IMR-90 (cell line): ENCODE results near the gene RPS2. TPM values are rescaled to one million over a fixed set of nuclear protein-coding genes. Genes with fewer than 3 reads are reported as not detected.

Source experiments
- ATAC-seq: fragments of 200-7000 bp; cut with Tn5 transposase; 2 replicates; pipeline ENCODE4 v1.9.1; 2020; ENCODE audit warnings: low read depth, mild to moderate bottlenecking, moderate library complexity
- BruUV-seq: library from RNA; stranded (reverse); fragments of 400-500 nt; replicated peaks from 2 replicates; lab custom pipeline; 2021; lab: Mats Ljungman, UMichigan
- CTCF ChIA-PET: fragments of 300-600 bp; formaldehyde crosslinking; extraction: SDS; loops from one replicate; lab custom pipeline; 2021; ENCODE audit warnings: antibody characterized with exemption; lab: Yijun Ruan, JAX
- POLR2A ChIA-PET: fragments of 300-600 bp; sonication (Branson Sonifier 250); formaldehyde crosslinking; loops from one replicate; lab custom pipeline; 2022; ENCODE audit warnings: antibody characterized with exemption; ENCODE audit not compliant: unreplicated experiment; lab: Charles Lee
- DNase-seq: peaks from one replicate; pipeline ENCODE4 v3.0.0; 2013
- H2AFZ ChIP-seq: replicated peaks from 2 replicates; pipeline ENCODE3; 2013; ENCODE audit warnings: low read length, mild to moderate bottlenecking; ENCODE audit not compliant: poor library complexity
- H2AK5ac ChIP-seq: 2 replicates; pipeline ENCODE4 v1.6.1; 2013; ENCODE audit warnings: low read depth, low read length, inconsistent platforms
- H2AK9ac ChIP-seq: replicated peaks from 2 replicates; pipeline ENCODE3; 2013; ENCODE audit warnings: mild to moderate bottlenecking, low read depth, low read length, moderate library complexity; ENCODE audit not compliant: poor library complexity
- H2BK120ac ChIP-seq: 2 replicates; pipeline ENCODE4 v1.6.1; 2013; ENCODE audit warnings: low read depth, low read length, inconsistent platforms
- H2BK15ac ChIP-seq: 3 replicates; pipeline ENCODE4 v1.6.1; 2013; ENCODE audit warnings: low read depth, low read length, inconsistent platforms
- H2BK20ac ChIP-seq: 2 replicates; pipeline ENCODE4 v1.6.1; 2013; ENCODE audit warnings: low read depth, mild to moderate bottlenecking, inconsistent platforms, low read length, moderate library complexity
- H2BK5ac ChIP-seq: 2 replicates; pipeline ENCODE4 v1.6.1; 2013; ENCODE audit warnings: mild to moderate bottlenecking, low read depth, low read length, inconsistent platforms; ENCODE audit not compliant: poor library complexity, severe bottlenecking
- H3K14ac ChIP-seq: replicated peaks from 2 replicates; pipeline ENCODE4 v1.6.1; 2013; ENCODE audit warnings: low read depth, low read length, inconsistent platforms
- H3K18ac ChIP-seq: 2 replicates; pipeline ENCODE4 v1.6.1; 2013; ENCODE audit warnings: low read depth, low read length, control low read depth
- H3K23ac ChIP-seq: 2 replicates; pipeline ENCODE4 v1.6.1; 2013; ENCODE audit warnings: low read depth, low read length, inconsistent platforms
- H3K27ac ChIP-seq: 2 replicates; pipeline ENCODE4 v1.5.1; 2013; ENCODE audit warnings: mild to moderate bottlenecking, control low read depth, low read length; ENCODE audit not compliant: insufficient read depth
- H3K27me3 ChIP-seq: 2 replicates; pipeline ENCODE4 v1.6.1; 2013; ENCODE audit warnings: low read length; ENCODE audit not compliant: control insufficient read depth, insufficient read depth
- H3K36me3 ChIP-seq: 2 replicates; pipeline ENCODE4 v1.6.1; 2013; ENCODE audit warnings: low read length, mixed read lengths; ENCODE audit not compliant: control insufficient read depth, insufficient read depth
- H3K4ac ChIP-seq: 2 replicates; pipeline ENCODE4 v1.6.1; 2013; ENCODE audit warnings: low read depth, low read length, inconsistent platforms
- H3K4me1 ChIP-seq: 2 replicates; pipeline ENCODE4 v1.6.1; 2013; ENCODE audit warnings: low read length, mixed read lengths; ENCODE audit not compliant: control insufficient read depth, insufficient read depth
- H3K4me2 ChIP-seq: 2 replicates; pipeline ENCODE4 v1.6.1; 2013; ENCODE audit warnings: low read depth, mild to moderate bottlenecking, control low read depth, low read length, moderate library complexity
- H3K4me3 ChIP-seq: 2 replicates; pipeline ENCODE4 v1.5.1; 2013; ENCODE audit warnings: low read depth, mild to moderate bottlenecking, control low read depth, low read length, moderate library complexity; ENCODE audit not compliant: insufficient read depth
- H3K56ac ChIP-seq: 2 replicates; pipeline ENCODE4 v1.6.1; 2013; ENCODE audit warnings: low read length, inconsistent platforms; ENCODE audit not compliant: insufficient read depth; ENCODE audit errors: extremely low read depth
- H3K79me1 ChIP-seq, 2 experiments: 2 replicates each; pipeline ENCODE4 v1.6.1; 2013; ENCODE audit warnings: low read length in 2 of 2, inconsistent platforms in 1 of 2, low read depth in 1 of 2
- H3K9ac ChIP-seq: 2 replicates; pipeline ENCODE4 v1.6.1; 2013; ENCODE audit warnings: low read depth, low read length, control low read depth
- H3K9me1 ChIP-seq: 2 replicates; pipeline ENCODE4 v1.6.1; 2013; ENCODE audit warnings: low read length, inconsistent platforms; ENCODE audit not compliant: insufficient read depth
- H3K9me3 ChIP-seq: 2 replicates; pipeline ENCODE4 v1.6.1; 2013; ENCODE audit warnings: low read length; ENCODE audit not compliant: control insufficient read depth, insufficient read depth
- H4K20me1 ChIP-seq: 2 replicates; pipeline ENCODE4 v1.6.1; 2013; ENCODE audit warnings: low read length, inconsistent platforms; ENCODE audit not compliant: insufficient read depth
- H4K5ac ChIP-seq: 2 replicates; pipeline ENCODE4 v1.6.1; 2013; ENCODE audit warnings: mild to moderate bottlenecking, low read depth, low read length, control low read depth
- H4K8ac ChIP-seq, 2 experiments: 2 replicates each; pipeline ENCODE4 v1.6.1; 2013; ENCODE audit warnings: low read depth in 2 of 2, low read length in 2 of 2, control low read depth in 1 of 2, inconsistent platforms in 1 of 2
- H4K91ac ChIP-seq: 2 replicates; pipeline ENCODE4 v1.6.1; 2013; ENCODE audit warnings: low read depth, low read length, inconsistent platforms; ENCODE audit not compliant: insufficient read depth
- CEBPB ChIP-seq: IDR thresholded peaks from 2 replicates; pipeline ENCODE4 v1.6.1; 2012; ENCODE audit warnings: low read depth, low read length, improper control_type of control experiment
- FOS ChIP-seq: fragments of 150-350 bp; IDR thresholded peaks from 2 replicates; pipeline ENCODE4 v1.6.1; 2016; ENCODE audit warnings: low read depth, low read length
- MAFK ChIP-seq: IDR thresholded peaks from 2 replicates; pipeline ENCODE4 v1.6.1; 2012; ENCODE audit warnings: low read depth, low read length, improper control_type of control experiment
- MAZ ChIP-seq: IDR thresholded peaks from 2 replicates; pipeline ENCODE4 v1.6.1; 2012; ENCODE audit warnings: low read depth, mild to moderate bottlenecking, low read length, improper control_type of control experiment, moderate library complexity, borderline replicate concordance
- POLR2A ChIP-seq: IDR thresholded peaks from 2 replicates; pipeline ENCODE4 v1.6.1; 2012; ENCODE audit warnings: mild to moderate bottlenecking, low read depth, low read length
- WGBS, 2 experiments: methylation state at CpG; one replicate each; pipeline versions ENCODE4 v1.1.5 to v1.1.7; 2013; ENCODE audit warnings: missing lambda C conversion rate in 2 of 2; ENCODE audit not compliant: insufficient read length in 1 of 2; ENCODE audit errors: extremely low coverage in 2 of 2; 5-methylcytosine and 5-hydroxymethylcytosine counted together
- dilution Hi-C: fragments of 300-500 bp; cut with HindIII; formaldehyde crosslinking; loops from one replicate; pipeline ENCODE4 v1.14.3; 2018; ENCODE audit warnings: low sequenced_read_pairs; ENCODE audit not compliant: unreplicated experiment
- in situ Hi-C: fragments of 300-500 bp; cut with MboI; formaldehyde crosslinking; loops from 3 replicates; pipeline ENCODE4 v1.14.3; 2019; ENCODE audit warnings: low sequenced_read_pairs, inconsistent platforms, mixed read lengths
- intact Hi-C: fragments of 100-400 bp; cut with micrococcal nuclease; formaldehyde crosslinking; loops from 2 replicates; pipeline ENCODE4 v1.10.0; 2022
- polyA plus RNA-seq, 3 experiments: library from polyadenylated mRNA; depleted of rRNA; stranded (reverse); fragments of >200 nt; gene quantifications; 2 replicates each; pipeline ENCODE4 v1.2.3, GENCODE V29; 2012; ENCODE audit warnings: low replicate concordance in 1 of 3
- total RNA-seq: library from RNA; depleted of rRNA; stranded (reverse); fragments of >200 nt; gene quantifications from 2 replicates; pipeline ENCODE4 v1.2.3, GENCODE V29; 2012
- TF ChIP-seq, protein P1 (sequence below): fragments of 150-350 bp; IDR thresholded peaks from 2 replicates; pipeline ENCODE4 v1.6.1; 2017; ENCODE audit warnings: mild to moderate bottlenecking, antibody characterized with exemption, low read length, low read depth

Gene RPS2
- total and polyA plus RNA-seq, 2 of the 4 experiments (the other 2 are of a cell fraction): 2,703 to 6,941 TPM

DNA sequence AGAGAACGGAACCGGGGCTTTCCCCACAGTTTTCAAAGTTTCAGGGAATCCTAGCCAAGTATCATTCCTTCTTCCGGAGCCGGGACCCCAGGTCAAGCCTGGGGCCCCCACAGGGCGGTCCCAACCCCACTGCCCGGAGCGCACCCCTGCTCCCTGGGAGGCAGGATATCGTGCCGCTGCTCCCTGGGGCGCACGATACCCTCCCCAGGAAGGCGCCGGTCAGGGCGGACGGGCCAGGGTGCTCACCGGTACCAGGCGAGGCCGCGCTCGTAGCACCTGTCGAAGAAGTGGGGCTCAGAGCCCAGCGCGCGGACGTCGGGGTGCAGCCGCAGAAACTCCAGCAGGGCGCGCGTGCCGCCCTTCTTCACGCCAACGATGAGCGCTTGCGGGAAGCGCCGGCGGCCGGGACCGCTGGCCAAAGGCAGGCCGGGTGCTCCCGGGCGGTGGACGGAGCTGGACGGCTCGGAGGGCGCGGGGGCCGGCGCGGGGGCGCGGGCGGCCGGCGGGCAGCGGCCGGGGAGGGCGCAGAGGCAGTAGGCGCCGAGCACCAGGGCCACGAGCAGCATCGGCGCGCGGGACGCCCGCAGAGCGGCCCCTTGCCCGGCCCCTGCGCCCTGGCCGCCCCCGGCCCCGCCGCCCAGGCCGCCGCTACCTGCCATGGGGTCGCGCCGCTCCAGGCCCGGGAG, 46.8 kb downstream of the RPS2 start:
- Histone ChIP-seq H3K9ac (no peak overlapping the region), H3K56ac (no peak overlapping the region), H2AK5ac (no peak overlapping the region), H3K27ac (no peak overlapping the region), H3K23ac (no peak overlapping the region), H3K9me3 (no peaks in the 10 kb centered on the region; the same call in 1 of the 2 replicates), H3K9me1 (no peaks in the 10 kb centered on the region; the same call in 1 of the 2 replicates), H4K91ac (no peak overlapping the region), H2BK120ac (no peak overlapping the region), H3K18ac (no peak overlapping the region), H4K8ac (no peak overlapping the region), H3K4me1 (no peaks in the 10 kb centered on the region), H3K36me3 (no peaks in the 10 kb centered on the region), H2BK15ac (no peak overlapping the region), H2AFZ (no peak overlapping the region), H2BK5ac (no peak overlapping the region), H2BK20ac (no peak overlapping the region), H4K5ac (no peak overlapping the region), H4K20me1 (no peaks in the 10 kb centered on the region), H3K4me2 (no peak overlapping the region), H3K4me3 (no peak overlapping the region), H3K14ac (no peak overlapping the region), H2AK9ac (no peak overlapping the region), H3K79me1 (no peaks in the 10 kb centered on the region), H3K4ac (no peak overlapping the region), H3K27me3 (peaks cover 87% of the 10 kb centered on the region)
- in situ Hi-C loops: no loop called here
- DNase-seq: no peak
- intact Hi-C loops: no loop called here
- CTCF ChIA-PET: no interaction called here
- no TSS peak for BruUV-seq
- 2% methylated on average over 59 of the region's 81 CpGs; no CpG with 5 or more reads in 1 of the 2 experiments for WGBS, 2 experiments
- dilution Hi-C loops: no loop called here
- POLR2A ChIA-PET: no interaction called here
- TF ChIP-seq FOS (no peak), CEBPB (no peak), MAZ (no peak), MAFK (no peak), POLR2A (no peak)
- TF ChIP-seq, protein P1, sequence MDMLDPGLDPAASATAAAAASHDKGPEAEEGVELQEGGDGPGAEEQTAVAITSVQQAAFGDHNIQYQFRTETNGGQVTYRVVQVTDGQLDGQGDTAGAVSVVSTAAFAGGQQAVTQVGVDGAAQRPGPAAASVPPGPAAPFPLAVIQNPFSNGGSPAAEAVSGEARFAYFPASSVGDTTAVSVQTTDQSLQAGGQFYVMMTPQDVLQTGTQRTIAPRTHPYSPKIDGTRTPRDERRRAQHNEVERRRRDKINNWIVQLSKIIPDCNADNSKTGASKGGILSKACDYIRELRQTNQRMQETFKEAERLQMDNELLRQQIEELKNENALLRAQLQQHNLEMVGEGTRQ: no peak
- no peak for ATAC-seq
